Thyroid gland (tissue), 4 donors: ENCODE results near the gene TP63.

Source experiments
- POLR2A ChIP-seq, 2 donors: fragments of 450-650 bp; IDR thresholded peaks; one replicate each; pipeline ENCODE4 v1.6.1; 2017; ENCODE audit warnings: antibody characterized with exemption in 2 of 2, mild to moderate bottlenecking in 2 of 2, moderate library complexity in 1 of 2
- TF ChIP-seq, protein P1 (sequence below), 6 experiments: fragments of 200-600 bp in 3 of 6; fragments of 450-650 bp in 3 of 6; sonication (generic) in 3 of 6; IDR thresholded peaks; one replicate each; pipeline ENCODE4 v1.5.1; 2016 to 2019; ENCODE audit warnings: antibody characterized with exemption in 6 of 6, mild to moderate bottlenecking in 2 of 6, inconsistent platforms in 1 of 6, moderate library complexity in 1 of 6

GRCh38 chr3:189869165-189869564 lies 238.0 kb downstream of the TP63 start:
- TF ChIP-seq, protein P1, sequence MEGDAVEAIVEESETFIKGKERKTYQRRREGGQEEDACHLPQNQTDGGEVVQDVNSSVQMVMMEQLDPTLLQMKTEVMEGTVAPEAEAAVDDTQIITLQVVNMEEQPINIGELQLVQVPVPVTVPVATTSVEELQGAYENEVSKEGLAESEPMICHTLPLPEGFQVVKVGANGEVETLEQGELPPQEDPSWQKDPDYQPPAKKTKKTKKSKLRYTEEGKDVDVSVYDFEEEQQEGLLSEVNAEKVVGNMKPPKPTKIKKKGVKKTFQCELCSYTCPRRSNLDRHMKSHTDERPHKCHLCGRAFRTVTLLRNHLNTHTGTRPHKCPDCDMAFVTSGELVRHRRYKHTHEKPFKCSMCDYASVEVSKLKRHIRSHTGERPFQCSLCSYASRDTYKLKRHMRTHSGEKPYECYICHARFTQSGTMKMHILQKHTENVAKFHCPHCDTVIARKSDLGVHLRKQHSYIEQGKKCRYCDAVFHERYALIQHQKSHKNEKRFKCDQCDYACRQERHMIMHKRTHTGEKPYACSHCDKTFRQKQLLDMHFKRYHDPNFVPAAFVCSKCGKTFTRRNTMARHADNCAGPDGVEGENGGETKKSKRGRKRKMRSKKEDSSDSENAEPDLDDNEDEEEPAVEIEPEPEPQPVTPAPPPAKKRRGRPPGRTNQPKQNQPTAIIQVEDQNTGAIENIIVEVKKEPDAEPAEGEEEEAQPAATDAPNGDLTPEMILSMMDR (IDR thresholded peaks at IDR 0.05): no peak
- TF ChIP-seq POLR2A (IDR thresholded peaks at IDR 0.05): no peak
